ENCODE results near the gene RP9.

- TF ChIP-seq CBX3 (IDR thresholded peaks at IDR 0.05; ENCODE audit: borderline replicate concordance in 1 of 2, low read length in 2 of 2) (no peak), ZBTB5 (IDR thresholded peaks at IDR 0.05) (no peak), KAT7 (CRISPR knock-in tag; IDR thresholded peaks at IDR 0.05; ENCODE audit: borderline replicate concordance) (no peak), ZSCAN29 (IDR thresholded peaks at IDR 0.05) (no peak), JUN (IDR thresholded peaks at IDR 0.05; ENCODE audit: borderline replicate concordance, low read depth, low read length) (no peak), JUN (CRISPR knock-in tag; IDR thresholded peaks at IDR 0.05; ENCODE audit: borderline replicate concordance) (no peak), HDGF (IDR thresholded peaks at IDR 0.05) (no peak), REST (IDR thresholded peaks at IDR 0.05; ENCODE audit: borderline replicate concordance) (no peak), REST (CRISPR knock-in tag; IDR thresholded peaks at IDR 0.05; ENCODE audit: low read depth) (no peak)
- TF ChIP-seq, protein P1, sequence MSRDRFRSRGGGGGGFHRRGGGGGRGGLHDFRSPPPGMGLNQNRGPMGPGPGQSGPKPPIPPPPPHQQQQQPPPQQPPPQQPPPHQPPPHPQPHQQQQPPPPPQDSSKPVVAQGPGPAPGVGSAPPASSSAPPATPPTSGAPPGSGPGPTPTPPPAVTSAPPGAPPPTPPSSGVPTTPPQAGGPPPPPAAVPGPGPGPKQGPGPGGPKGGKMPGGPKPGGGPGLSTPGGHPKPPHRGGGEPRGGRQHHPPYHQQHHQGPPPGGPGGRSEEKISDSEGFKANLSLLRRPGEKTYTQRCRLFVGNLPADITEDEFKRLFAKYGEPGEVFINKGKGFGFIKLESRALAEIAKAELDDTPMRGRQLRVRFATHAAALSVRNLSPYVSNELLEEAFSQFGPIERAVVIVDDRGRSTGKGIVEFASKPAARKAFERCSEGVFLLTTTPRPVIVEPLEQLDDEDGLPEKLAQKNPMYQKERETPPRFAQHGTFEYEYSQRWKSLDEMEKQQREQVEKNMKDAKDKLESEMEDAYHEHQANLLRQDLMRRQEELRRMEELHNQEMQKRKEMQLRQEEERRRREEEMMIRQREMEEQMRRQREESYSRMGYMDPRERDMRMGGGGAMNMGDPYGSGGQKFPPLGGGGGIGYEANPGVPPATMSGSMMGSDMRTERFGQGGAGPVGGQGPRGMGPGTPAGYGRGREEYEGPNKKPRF (IDR thresholded peaks at IDR 0.05; ENCODE audit: low read depth, low read length) = no peak
- TF ChIP-seq, protein P2, sequence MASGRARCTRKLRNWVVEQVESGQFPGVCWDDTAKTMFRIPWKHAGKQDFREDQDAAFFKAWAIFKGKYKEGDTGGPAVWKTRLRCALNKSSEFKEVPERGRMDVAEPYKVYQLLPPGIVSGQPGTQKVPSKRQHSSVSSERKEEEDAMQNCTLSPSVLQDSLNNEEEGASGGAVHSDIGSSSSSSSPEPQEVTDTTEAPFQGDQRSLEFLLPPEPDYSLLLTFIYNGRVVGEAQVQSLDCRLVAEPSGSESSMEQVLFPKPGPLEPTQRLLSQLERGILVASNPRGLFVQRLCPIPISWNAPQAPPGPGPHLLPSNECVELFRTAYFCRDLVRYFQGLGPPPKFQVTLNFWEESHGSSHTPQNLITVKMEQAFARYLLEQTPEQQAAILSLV (tag; IDR thresholded peaks at IDR 0.05) = no peak
Observed at GRCh38 chr7:33055158-33055557, 54.0 kb downstream of the RP9 start.
